ENCODE results near the gene SMIM21.

The SMIM21 gene

DNA sequence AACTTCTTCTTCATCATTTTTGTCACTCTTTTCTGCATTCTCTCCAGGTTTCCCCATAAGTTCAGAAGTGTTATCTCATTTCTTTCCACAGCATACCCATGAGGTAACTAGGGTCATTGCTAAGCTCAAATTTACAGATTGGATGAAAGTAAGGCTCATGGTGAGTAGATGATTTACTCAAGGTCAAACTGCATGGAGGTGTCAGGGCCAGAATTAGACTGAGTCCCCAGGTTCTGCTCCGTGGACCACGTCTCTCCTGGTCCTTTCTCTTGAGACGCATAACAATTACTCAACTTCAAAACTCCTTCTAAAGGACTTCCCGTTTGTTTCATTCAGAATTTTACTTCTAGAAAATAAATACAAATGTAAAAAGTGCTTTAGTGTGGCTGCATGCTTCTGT is 43.4 kb downstream of the SMIM21 start:
- TF ChIP-seq, protein P1, sequence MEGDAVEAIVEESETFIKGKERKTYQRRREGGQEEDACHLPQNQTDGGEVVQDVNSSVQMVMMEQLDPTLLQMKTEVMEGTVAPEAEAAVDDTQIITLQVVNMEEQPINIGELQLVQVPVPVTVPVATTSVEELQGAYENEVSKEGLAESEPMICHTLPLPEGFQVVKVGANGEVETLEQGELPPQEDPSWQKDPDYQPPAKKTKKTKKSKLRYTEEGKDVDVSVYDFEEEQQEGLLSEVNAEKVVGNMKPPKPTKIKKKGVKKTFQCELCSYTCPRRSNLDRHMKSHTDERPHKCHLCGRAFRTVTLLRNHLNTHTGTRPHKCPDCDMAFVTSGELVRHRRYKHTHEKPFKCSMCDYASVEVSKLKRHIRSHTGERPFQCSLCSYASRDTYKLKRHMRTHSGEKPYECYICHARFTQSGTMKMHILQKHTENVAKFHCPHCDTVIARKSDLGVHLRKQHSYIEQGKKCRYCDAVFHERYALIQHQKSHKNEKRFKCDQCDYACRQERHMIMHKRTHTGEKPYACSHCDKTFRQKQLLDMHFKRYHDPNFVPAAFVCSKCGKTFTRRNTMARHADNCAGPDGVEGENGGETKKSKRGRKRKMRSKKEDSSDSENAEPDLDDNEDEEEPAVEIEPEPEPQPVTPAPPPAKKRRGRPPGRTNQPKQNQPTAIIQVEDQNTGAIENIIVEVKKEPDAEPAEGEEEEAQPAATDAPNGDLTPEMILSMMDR (conservative IDR thresholded peaks at IDR 0.05; ENCODE audit: low read depth, low read length) = no peak
- Histone ChIP-seq H3K36me3 (ENCODE audit: insufficient read depth) (no peaks in the 10 kb centered on the region), H3K79me2 (ENCODE audit: insufficient read depth, low read depth) (no peaks in the 10 kb centered on the region), H4K20me1 (ENCODE audit: insufficient read depth) (no peaks in the 10 kb centered on the region), H3K4me3 (IDR thresholded peaks at IDR 0.05; ENCODE audit: insufficient read depth, low read depth, low read length) (no peak overlapping the region), H3K9ac (no peak overlapping the region), H2AFZ (ENCODE audit: low read depth) (no peak overlapping the region), H3K27ac (no peak overlapping the region), H3K4me1 (ENCODE audit: low read depth, poor library complexity, severe bottlenecking) (no peaks in the 10 kb centered on the region), H3K27me3 (ENCODE audit: insufficient read depth, low read depth) (no peaks in the 10 kb centered on the region), H3K4me2 (no peak overlapping the region)

DNA sequence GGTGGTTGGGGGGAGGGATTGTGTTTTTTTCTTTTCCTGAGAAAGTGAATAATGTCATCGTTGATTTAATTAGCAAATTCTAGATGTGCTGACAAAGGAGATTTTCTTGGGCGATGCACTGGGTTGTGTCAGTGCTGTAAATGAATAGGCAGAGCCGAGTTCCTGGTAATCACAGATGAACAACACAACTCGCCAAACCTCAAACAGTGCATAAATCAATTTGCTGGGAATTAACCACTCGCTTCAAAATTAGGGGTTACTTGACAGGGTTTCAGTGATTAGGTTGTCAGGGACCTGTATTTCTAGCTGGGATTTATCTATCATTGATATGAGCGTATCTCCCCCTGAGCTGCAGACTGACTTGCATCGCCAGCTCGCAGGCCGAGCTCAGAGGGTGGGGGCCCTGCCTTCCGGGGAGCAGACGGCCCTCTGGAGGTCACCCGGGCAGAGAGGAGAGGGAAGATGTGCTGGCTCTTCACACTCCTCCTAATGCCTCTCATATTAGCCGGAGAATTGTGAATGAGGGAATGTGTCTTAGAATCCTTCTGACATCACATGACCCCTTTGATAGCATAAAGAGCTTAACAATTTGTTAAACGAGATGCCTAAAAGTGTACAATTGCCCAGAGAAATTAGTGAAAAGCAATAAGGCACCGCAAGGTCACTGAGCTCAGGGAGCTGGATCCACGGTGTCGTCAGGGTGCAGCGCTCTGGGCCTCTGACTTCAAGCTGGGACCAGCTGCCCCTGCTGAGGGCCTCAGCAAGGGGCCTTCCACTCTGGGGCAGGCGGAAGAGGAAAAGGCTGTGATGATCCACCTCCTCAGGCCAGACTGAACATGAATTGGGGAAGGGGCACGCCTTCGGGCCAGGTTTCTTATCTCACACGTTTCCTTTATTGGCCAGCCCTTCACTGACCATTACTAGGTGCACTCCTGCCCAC is 48.9 kb downstream of the SMIM21 start:
- no peaks in the 10 kb centered on the region for H3K4me1 ChIP-seq (ENCODE audit: low read depth, poor library complexity, severe bottlenecking)
- no peak overlapping the region for H3K9ac ChIP-seq
- TF ChIP-seq, protein P1 (conservative IDR thresholded peaks at IDR 0.05; ENCODE audit: low read depth, low read length) = no peak
- no peaks in the 10 kb centered on the region for H4K20me1 ChIP-seq (ENCODE audit: insufficient read depth)
- H3K4me2 ChIP-seq = no peak overlapping the region
- H3K79me2 ChIP-seq (ENCODE audit: insufficient read depth, low read depth) = no peaks in the 10 kb centered on the region
- H2AFZ ChIP-seq (ENCODE audit: low read depth) = no peak overlapping the region
- H3K27ac ChIP-seq = no peak overlapping the region
- no peaks in the 10 kb centered on the region for H3K36me3 ChIP-seq (ENCODE audit: insufficient read depth)
- no peak overlapping the region for H3K4me3 ChIP-seq (IDR thresholded peaks at IDR 0.05; ENCODE audit: insufficient read depth, low read depth, low read length)
- H3K27me3 ChIP-seq (ENCODE audit: insufficient read depth, low read depth) = no peaks in the 10 kb centered on the region

DNA sequence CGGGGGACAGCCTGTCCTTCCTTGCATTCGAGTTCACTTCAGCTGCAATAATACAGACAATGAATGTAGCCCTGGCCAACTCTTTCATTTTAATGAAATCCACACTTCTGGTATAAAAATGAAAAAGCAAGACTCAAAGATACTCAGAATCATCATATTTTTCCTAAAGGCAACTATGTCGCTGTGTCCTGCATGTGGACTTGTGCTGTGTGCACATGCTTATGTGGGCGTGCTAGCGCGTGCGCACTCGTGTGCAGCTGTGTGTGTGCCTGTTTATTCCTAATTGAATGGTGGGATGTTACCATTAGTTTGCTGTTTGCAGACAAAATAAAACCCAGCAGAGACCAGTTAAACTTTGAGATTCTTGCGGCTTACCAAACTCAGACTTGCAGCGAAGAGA is 49.6 kb downstream of the SMIM21 start:
- H3K4me1 ChIP-seq (ENCODE audit: low read depth, poor library complexity, severe bottlenecking) = no peaks in the 10 kb centered on the region
- no peak overlapping the region for H2AFZ ChIP-seq (ENCODE audit: low read depth)
- H3K4me3 ChIP-seq (IDR thresholded peaks at IDR 0.05; ENCODE audit: insufficient read depth, low read depth, low read length) = no peak overlapping the region
- no peaks in the 10 kb centered on the region for H3K27me3 ChIP-seq (ENCODE audit: insufficient read depth, low read depth)
- no peaks in the 10 kb centered on the region for H3K79me2 ChIP-seq (ENCODE audit: insufficient read depth, low read depth)
- H4K20me1 ChIP-seq (ENCODE audit: insufficient read depth) = no peaks in the 10 kb centered on the region
- H3K27ac ChIP-seq = no peak overlapping the region
- TF ChIP-seq, protein P1 (conservative IDR thresholded peaks at IDR 0.05; ENCODE audit: low read depth, low read length) = no peak
- H3K4me2 ChIP-seq = no peak overlapping the region
- H3K36me3 ChIP-seq (ENCODE audit: insufficient read depth) = no peaks in the 10 kb centered on the region
- H3K9ac ChIP-seq = no peak overlapping the region

DNA sequence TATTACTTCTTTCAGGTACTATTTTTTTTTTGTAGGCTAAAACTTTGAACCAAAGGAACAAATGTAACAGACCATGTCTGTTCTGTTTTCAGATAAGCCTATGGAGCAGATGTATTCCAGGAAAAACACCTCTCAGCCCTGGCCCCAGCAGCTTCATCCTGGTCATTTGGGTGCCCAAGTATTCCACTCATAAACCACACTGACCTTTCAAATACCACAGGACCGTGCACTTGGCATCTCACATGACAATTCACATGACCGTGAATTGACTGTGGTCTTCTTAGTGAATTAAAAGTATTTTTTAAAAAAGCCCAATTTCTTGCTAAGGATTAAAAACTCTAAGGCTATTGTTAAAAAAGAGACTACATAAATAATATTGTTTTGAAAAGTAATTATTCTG is 50.2 kb downstream of the SMIM21 start:
- Histone ChIP-seq H3K27ac (no peak overlapping the region), H3K9ac (no peak overlapping the region), H3K4me2 (no peak overlapping the region), H2AFZ (ENCODE audit: low read depth) (no peak overlapping the region), H4K20me1 (ENCODE audit: insufficient read depth) (no peaks in the 10 kb centered on the region), H3K79me2 (ENCODE audit: insufficient read depth, low read depth) (no peaks in the 10 kb centered on the region), H3K4me1 (ENCODE audit: low read depth, poor library complexity, severe bottlenecking) (no peaks in the 10 kb centered on the region), H3K36me3 (ENCODE audit: insufficient read depth) (no peaks in the 10 kb centered on the region), H3K4me3 (IDR thresholded peaks at IDR 0.05; ENCODE audit: insufficient read depth, low read depth, low read length) (no peak overlapping the region), H3K27me3 (ENCODE audit: insufficient read depth, low read depth) (no peaks in the 10 kb centered on the region)
- TF ChIP-seq, protein P1 (conservative IDR thresholded peaks at IDR 0.05; ENCODE audit: low read depth, low read length) = no peak
